ENCODE measurements around the gene BOD1L1.

DNA sequence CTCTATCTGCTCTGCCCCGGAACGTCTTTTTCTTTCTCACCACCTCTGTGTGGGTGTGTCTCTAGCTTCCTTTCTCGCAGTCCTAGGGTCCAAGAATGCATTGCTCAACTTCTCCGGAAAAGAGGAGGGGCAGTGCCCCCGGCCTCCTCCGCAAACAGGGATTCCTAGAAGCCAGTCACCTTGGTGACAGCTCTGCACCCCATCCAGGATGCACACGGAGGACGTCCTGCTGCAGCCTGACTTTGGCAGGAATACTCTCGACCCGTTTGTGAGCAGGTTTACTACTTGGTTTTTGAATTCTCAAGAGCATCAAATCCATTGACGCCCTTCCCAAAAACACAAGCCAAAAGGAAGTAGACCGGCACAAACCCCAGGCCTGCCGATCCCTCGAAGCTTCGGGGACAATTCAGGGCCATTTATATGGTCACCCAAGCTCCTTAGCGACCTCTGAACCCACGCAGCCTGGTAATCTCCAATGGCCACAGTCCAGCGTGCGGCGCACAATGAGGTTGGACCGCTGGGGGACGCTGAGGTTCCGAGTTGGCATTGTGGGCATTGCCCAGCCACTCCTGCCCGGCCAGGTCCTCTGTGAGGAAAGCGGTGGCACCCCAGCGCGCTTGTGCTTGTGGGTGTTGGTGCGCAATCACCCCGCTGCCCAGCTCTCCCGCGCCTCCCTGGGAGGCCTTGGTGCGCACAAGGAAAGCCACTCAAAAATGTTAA, 93.0 kb downstream of the BOD1L1 start:
- TF ChIP-seq, protein P1, sequence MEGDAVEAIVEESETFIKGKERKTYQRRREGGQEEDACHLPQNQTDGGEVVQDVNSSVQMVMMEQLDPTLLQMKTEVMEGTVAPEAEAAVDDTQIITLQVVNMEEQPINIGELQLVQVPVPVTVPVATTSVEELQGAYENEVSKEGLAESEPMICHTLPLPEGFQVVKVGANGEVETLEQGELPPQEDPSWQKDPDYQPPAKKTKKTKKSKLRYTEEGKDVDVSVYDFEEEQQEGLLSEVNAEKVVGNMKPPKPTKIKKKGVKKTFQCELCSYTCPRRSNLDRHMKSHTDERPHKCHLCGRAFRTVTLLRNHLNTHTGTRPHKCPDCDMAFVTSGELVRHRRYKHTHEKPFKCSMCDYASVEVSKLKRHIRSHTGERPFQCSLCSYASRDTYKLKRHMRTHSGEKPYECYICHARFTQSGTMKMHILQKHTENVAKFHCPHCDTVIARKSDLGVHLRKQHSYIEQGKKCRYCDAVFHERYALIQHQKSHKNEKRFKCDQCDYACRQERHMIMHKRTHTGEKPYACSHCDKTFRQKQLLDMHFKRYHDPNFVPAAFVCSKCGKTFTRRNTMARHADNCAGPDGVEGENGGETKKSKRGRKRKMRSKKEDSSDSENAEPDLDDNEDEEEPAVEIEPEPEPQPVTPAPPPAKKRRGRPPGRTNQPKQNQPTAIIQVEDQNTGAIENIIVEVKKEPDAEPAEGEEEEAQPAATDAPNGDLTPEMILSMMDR (conservative IDR thresholded peaks at IDR 0.05), result no peak
- no peak for TF ChIP-seq EZH2 (IDR thresholded peaks at IDR 0.05; ENCODE audit: low read depth)

Measured in PC-9 (cell line).